ENCODE measurements around the gene BEX3. TPM values are rescaled to one million over a fixed set of nuclear protein-coding genes. Genes with fewer than 3 reads are reported as not detected.

The BEX3 gene
- 10 to 100 TPM; 17.1 to 53.4 (median 39.4) TPM for total RNA-seq

GRCh38 chrX:103376118-103376978 lies at the start of gene BEX3:
Gene BEX3 (plus strand): TSS chrX:103376538. CDS start chrX:103377522, 984 bp downstream.
- TF ChIP-seq EP300 (IDR thresholded peaks at IDR 0.05; ENCODE audit: low read depth), result no peak
- peak; percentile 54 for TF ChIP-seq POLR2A (IDR thresholded peaks at IDR 0.05)
- peak; percentile 58 to 72 (median 65) for TF ChIP-seq POLR2AphosphoS5 (IDR thresholded peaks at IDR 0.05)
- intact Hi-C loops (cut with DNase I; ENCODE audit: low total_unique reads), result no loop called here
- no peaks in the 10 kb centered on the region for H3K9me3 ChIP-seq
- no peaks in the 10 kb centered on the region for H3K27me3 ChIP-seq
- WGBS, 2 donors (ENCODE audit: low coverage in 1 of 2), result 53% methylated on average over 42 of the region's 62 CpGs; no CpG with 5 or more reads in 1 of the 2 donors
- H3K36me3 ChIP-seq, result no peaks in the 10 kb centered on the region
- no peaks in the 10 kb centered on the region for H3K4me1 ChIP-seq
- in situ Hi-C loops (cut with MboI; ENCODE audit: low pct_ligation_motif_present in 1 of 4, low pct_unique_long_range_greater_than_20kb in 1 of 4, low sequenced_read_pairs in 3 of 4), result no loop called here
- peak within 1 kb of the TSS; percentile 43 to 75 (median 62) for H3K4me3 ChIP-seq
- peak; percentile 47 for DNase-seq
- H3K27ac ChIP-seq, result peak within 1 kb of the TSS; percentile 74 to 87 (median 82)

GRCh38 chrX:103329991-103330390 lies 46.3 kb upstream of the BEX3 start, which contains the start of gene TCEAL7:
Gene TCEAL7 (plus strand): TSS chrX:103330239. CDS start chrX:103331404, 1,165 bp downstream.
- Histone ChIP-seq H3K4me1 (no peaks in the 10 kb centered on the region), H3K36me3 (no peaks in the 10 kb centered on the region), H3K4me3 (peak within 1 kb of the TSS in 2 of 4 donors; percentile 14 to 30), H3K9me3 (no peaks in the 10 kb centered on the region), H3K27me3 (no peaks in the 10 kb centered on the region), H3K27ac (peak within 1 kb of the TSS in 3 of 4 donors; percentile 13 to 45 (median 28))
- TF ChIP-seq POLR2AphosphoS5 (IDR thresholded peaks at IDR 0.05) (peak in 1 of 3 donors; percentile 19), POLR2A (IDR thresholded peaks at IDR 0.05) (no peak), EP300 (IDR thresholded peaks at IDR 0.05; ENCODE audit: low read depth) (no peak), CTCF (IDR thresholded peaks at IDR 0.05) (no peak)
- intact Hi-C loops (cut with DNase I; ENCODE audit: low total_unique reads) (no loop called here), in situ Hi-C loops (cut with MboI; ENCODE audit: low pct_ligation_motif_present in 1 of 4, low pct_unique_long_range_greater_than_20kb in 1 of 4, low sequenced_read_pairs in 3 of 4) (loop anchor here in 1 of 4 donors (25.0 kb wide), 1 partner anchor 132 kb away; no protein-coding TSS in a partner anchor)
- 66% methylated on average over 11 of the region's 11 CpGs; no CpG with 5 or more reads in 1 of the 2 donors for WGBS, 2 donors (ENCODE audit: low coverage in 1 of 2)
- no peak for DNase-seq

- H3K36me3 ChIP-seq, result no peaks in the 10 kb centered on the region
- H3K4me3 ChIP-seq, result peak overlapping the region in 2 of 4 donors; percentile 14 to 30
- no peaks in the 10 kb centered on the region for H3K4me1 ChIP-seq
- WGBS, 2 donors (ENCODE audit: low coverage in 1 of 2), result 40 to 57% methylated on average over 1 to 21 of the region's 21 CpGs
- TF ChIP-seq EP300 (IDR thresholded peaks at IDR 0.05; ENCODE audit: low read depth) (no peak), CTCF (IDR thresholded peaks at IDR 0.05) (no peak), POLR2AphosphoS5 (IDR thresholded peaks at IDR 0.05) (no peak), POLR2A (IDR thresholded peaks at IDR 0.05) (no peak)
- no peaks in the 10 kb centered on the region for H3K27me3 ChIP-seq
- in situ Hi-C loops (cut with MboI; ENCODE audit: low pct_ligation_motif_present in 1 of 4, low pct_unique_long_range_greater_than_20kb in 1 of 4, low sequenced_read_pairs in 3 of 4) (loop anchor here in 1 of 4 donors (25.0 kb wide), 1 partner anchor 132 kb away; no protein-coding TSS in a partner anchor), intact Hi-C loops (cut with DNase I; ENCODE audit: low total_unique reads) (no loop called here)
- no peak for DNase-seq
- no peaks in the 10 kb centered on the region for H3K9me3 ChIP-seq
- peak overlapping the region in 2 of 4 donors; percentile 13 to 16 for H3K27ac ChIP-seq
These were observed 45.6 kb upstream of the BEX3 start for GRCh38 chrX:103330681-103331288.

GRCh38 chrX:103338663-103339062 lies 37.7 kb upstream of the BEX3 start:
- intact Hi-C loops (cut with DNase I; ENCODE audit: low total_unique reads) (no loop called here), in situ Hi-C loops (cut with MboI; ENCODE audit: low pct_ligation_motif_present in 1 of 4, low pct_unique_long_range_greater_than_20kb in 1 of 4, low sequenced_read_pairs in 3 of 4) (loop anchor here in 1 of 4 donors (25.0 kb wide), 1 partner anchor 124 kb away; no protein-coding TSS in a partner anchor)
- no peaks in the 10 kb centered on the region for H3K4me1 ChIP-seq
- H3K27ac ChIP-seq, result no peak overlapping the region
- H3K36me3 ChIP-seq, result no peaks in the 10 kb centered on the region
- no peak for TF ChIP-seq POLR2A (IDR thresholded peaks at IDR 0.05)
- no peak for TF ChIP-seq POLR2AphosphoS5 (IDR thresholded peaks at IDR 0.05)
- TF ChIP-seq EP300 (IDR thresholded peaks at IDR 0.05; ENCODE audit: low read depth), result no peak
- TF ChIP-seq CTCF (IDR thresholded peaks at IDR 0.05), result no peak
- 51% methylated on average over 3 of the region's 3 CpGs; no CpG with 5 or more reads in 1 of the 2 donors for WGBS, 2 donors (ENCODE audit: low coverage in 1 of 2)
- H3K4me3 ChIP-seq, result no peak overlapping the region
- H3K9me3 ChIP-seq, result no peaks in the 10 kb centered on the region
- no peaks in the 10 kb centered on the region for H3K27me3 ChIP-seq
- DNase-seq, result no peak
